ENCODE data around the gene RETSAT.
A peak's percentile ranks its signal among the peaks of the same experiment; 100 is the strongest.
"Not testable (repeated sequence)": the region's sequence is repeated elsewhere in the genome, so short reads cannot be mapped to it uniquely, and the experiment has no call there.

Gene RETSAT

GRCh38 chr2:85377083-85377482, 22.8 kb upstream of the RETSAT start:
- no peak for DNase-seq

- no peak for DNase-seq
These were observed 22.1 kb upstream of the RETSAT start for GRCh38 chr2:85376291-85377065.

GRCh38 chr2:85371045-85371444, 16.7 kb upstream of the RETSAT start:
- no peak for DNase-seq

- DNase-seq = no peak
These were observed 15.2 kb upstream of the RETSAT start for GRCh38 chr2:85369500-85369899.

- DNase-seq = no peak
These were observed 14.6 kb upstream of the RETSAT start for GRCh38 chr2:85368921-85369320.

- no peak for DNase-seq
These were observed 12.9 kb upstream of the RETSAT start for GRCh38 chr2:85367180-85367579.

GRCh38 chr2:85362653-85363387, 8.5 kb upstream of the RETSAT start:
- not testable (repeated sequence) for DNase-seq

GRCh38 chr2:85357736-85358135, 3.4 kb upstream of the RETSAT start:
- DNase-seq = no peak

- DNase-seq = no peak
These were observed 1.9 kb upstream of the RETSAT start for GRCh38 chr2:85356186-85356585.

- DNase-seq = no peak
These were observed 1.2 kb upstream of the RETSAT start for GRCh38 chr2:85355521-85355920.

- no peak for DNase-seq
These were observed 714 bp upstream of the RETSAT start for GRCh38 chr2:85355073-85355410.

- peak; percentile 38 for DNase-seq
These were observed 447 bp downstream of the RETSAT start for GRCh38 chr2:85353876-85354285.

- no peak for DNase-seq
These were observed 6.7 kb downstream of the RETSAT start for GRCh38 chr2:85347599-85347998.

GRCh38 chr2:85344356-85344954, 9.9 kb downstream of the RETSAT start:
- no peak for DNase-seq

- not testable (repeated sequence) for DNase-seq
These were observed 11.0 kb downstream of the RETSAT start for GRCh38 chr2:85343207-85343895.

GRCh38 chr2:85342156-85342555, 12.2 kb downstream of the RETSAT start:
- no peak for DNase-seq

- no peak for DNase-seq
These were observed 12.9 kb downstream of the RETSAT start for GRCh38 chr2:85341269-85342029.

- DNase-seq = no peak
These were observed 14.1 kb downstream of the RETSAT start for GRCh38 chr2:85340034-85340892.

- no peak for DNase-seq
These were observed 19.4 kb downstream of the RETSAT start for GRCh38 chr2:85334928-85335327.

- DNase-seq = not testable (repeated sequence)
These were observed 20.5 kb downstream of the RETSAT start for GRCh38 chr2:85333877-85334276.

- no peak for DNase-seq
These were observed 23.3 kb downstream of the RETSAT start for GRCh38 chr2:85330839-85331636.

Measured in OCI-M1 (cell line).